ENCODE measurements around the gene CEP112. TPM values are rescaled to one million over a fixed set of nuclear protein-coding genes. Genes with fewer than 3 reads are reported as not detected.

The CEP112 gene
- total and polyA plus RNA-seq, 10 of the 15 experiments (the other 5 are each of a cell fraction or from before 2014, with no cell fraction given) = 0.11 to 3.8 (median 0.32) TPM; not detected in 1

- Histone ChIP-seq H4K20me1 (ENCODE audit: control insufficient read depth, insufficient read depth) (no peaks in the 10 kb centered on the region), H3K27me3 (replicated peaks in 1 of 2; ENCODE audit: control insufficient read depth in 2 of 2, insufficient read depth in 2 of 2, low read length in 1 of 2) (no peaks in the 10 kb centered on the region; a peak in 1 of 4 replicates), H3K36me3 (ENCODE audit: control insufficient read depth in 2 of 2, insufficient read depth in 2 of 2, low read length in 1 of 2) (no peaks in the 10 kb centered on the region), H3K4me1 (ENCODE audit: control insufficient read depth, insufficient read depth, low read length) (no peaks in the 10 kb centered on the region), H3K4me3 (no peak overlapping the region), H3K27ac (ENCODE audit: control insufficient read depth, insufficient read depth) (no peak overlapping the region), H3K9me3 (replicated peaks; ENCODE audit: control insufficient read depth, insufficient read depth, low read length) (no peaks in the 10 kb centered on the region), H3K79me2 (ENCODE audit: control insufficient read depth, insufficient read depth, low read length) (no peaks in the 10 kb centered on the region), H3K9ac (ENCODE audit: control insufficient read depth, insufficient read depth, low read length) (no peak overlapping the region), H3K4me2 (ENCODE audit: control insufficient read depth, insufficient read depth) (no peak overlapping the region), H2AFZ (ENCODE audit: control insufficient read depth, low read depth, low read length) (no peak overlapping the region)
- no TSS peak for BruUV-seq (replicated peaks)
- FAIRE-seq = no peak
- SMC1A ChIA-PET (ENCODE audit: uncharacterized antibody, unreplicated experiment) = no interaction called here
- POLR2A ChIA-PET = no interaction called here
- 36% methylated on average over 1 of the region's 1 CpG for WGBS (ENCODE audit: insufficient coverage, insufficient replicate concordance, low lambda C conversion rate, missing lambda C conversion rate)
- in situ Hi-C loops (cut with MboI) = no loop called here
- CTCF ChIA-PET = no interaction called here
- ATAC-seq = no peak
- RAD21 ChIA-PET (ENCODE audit: unreplicated experiment) = no interaction called here
- TF ChIP-seq ZNF384 (IDR thresholded peaks at IDR 0.05; ENCODE audit: borderline replicate concordance, low read depth, low read length) (no peak), STAT1 (conservative IDR thresholded peaks at IDR 0.05) (no peak), CHD1 (IDR thresholded peaks at IDR 0.05; ENCODE audit: low read depth, low read length) (no peak), PAX8 (IDR thresholded peaks at IDR 0.05) (no peak), HDGF (IDR thresholded peaks at IDR 0.05) (no peak), CHD2 (IDR thresholded peaks at IDR 0.05; ENCODE audit: borderline replicate concordance, low read depth, low read length) (no peak), NFXL1 (IDR thresholded peaks at IDR 0.05; ENCODE audit: borderline replicate concordance) (no peak), RBBP5 (conservative IDR thresholded peaks at IDR 0.05) (no peak), SMC3 (IDR thresholded peaks at IDR 0.05; ENCODE audit: borderline replicate concordance, low read length) (no peak), MLLT1 (IDR thresholded peaks at IDR 0.05) (no peak)
- no peak for DNase-seq (ENCODE audit: low read depth, low spot score)
- intact Hi-C loops (cut with micrococcal nuclease; ENCODE audit: unreplicated experiment) = no loop called here
Measured at GRCh38 chr17:66008680-66009079, 183.3 kb downstream of the CEP112 start.

Measured in GM12878 (cell line).